Liver (tissue), 9 donors: ENCODE results near the gene ASH1L. TPM values are rescaled to one million over a fixed set of nuclear protein-coding genes. Genes with fewer than 3 reads are reported as not detected.
"Not testable (repeated sequence)": the region's sequence is repeated elsewhere in the genome, so short reads cannot be mapped to it uniquely, and the experiment has no call there.

Experiments used
- DNase-seq: peaks from one replicate; pipeline ENCODE4 v3.0.0-alpha.2; 2017; ENCODE audit warnings: low spot score
- H3K27ac ChIP-seq, 2 donors: one replicate each; pipeline ENCODE4 v1.7.0; 2013; ENCODE audit warnings: inconsistent platforms in 2 of 2, low read length in 2 of 2, control low read depth in 1 of 2, low read depth in 1 of 2, mild to moderate bottlenecking in 1 of 2
- H3K27me3 ChIP-seq, 4 donors: one replicate each; pipeline versions ENCODE4 v1.6.1 to v1.7.0; 2013; ENCODE audit warnings: low read length in 3 of 4, inconsistent platforms in 1 of 4, mild to moderate bottlenecking in 1 of 4, moderate library complexity in 1 of 4; ENCODE audit not compliant: control insufficient read depth in 4 of 4, insufficient read depth in 4 of 4
- H3K36me3 ChIP-seq, 4 donors: one replicate each; pipeline versions ENCODE4 v1.6.1 to v1.7.0; 2013; ENCODE audit warnings: low read length in 3 of 4, mild to moderate bottlenecking in 3 of 4, low read depth in 1 of 4, moderate library complexity in 1 of 4; ENCODE audit not compliant: control insufficient read depth in 4 of 4, insufficient read depth in 3 of 4
- H3K4me1 ChIP-seq, 4 donors: one replicate each; pipeline versions ENCODE4 v1.6.1 to v1.7.0; 2013; ENCODE audit warnings: low read length in 3 of 4, mild to moderate bottlenecking in 3 of 4, moderate library complexity in 1 of 4; ENCODE audit not compliant: control insufficient read depth in 4 of 4, insufficient read depth in 4 of 4
- H3K4me3 ChIP-seq, 3 donors: one replicate each; pipeline versions ENCODE4 v1.6.1 to v1.7.0; 2013; ENCODE audit warnings: low read length in 3 of 3, control low read depth in 1 of 3, low read depth in 1 of 3, mild to moderate bottlenecking in 1 of 3
- H3K9ac ChIP-seq, 2 donors: one replicate each; pipeline ENCODE4 v1.7.0; 2013; ENCODE audit warnings: low read length in 2 of 2, mild to moderate bottlenecking in 2 of 2, moderate library complexity in 2 of 2, control low read depth in 1 of 2, low read depth in 1 of 2
- H3K9me3 ChIP-seq, 4 donors: one replicate each; pipeline versions ENCODE4 v1.6.1 to v1.7.0; 2013; ENCODE audit warnings: low read length in 3 of 4; ENCODE audit not compliant: control insufficient read depth in 4 of 4
- ATF3 ChIP-seq: IDR thresholded peaks from 2 replicates; pipeline ENCODE4 v1.6.1; 2016; ENCODE audit warnings: antibody characterized with exemption
- CTCF ChIP-seq: fragments of 150-350 bp; IDR thresholded peaks from 2 replicates; pipeline ENCODE4 v1.5.1; 2017; ENCODE audit warnings: improper control_type of control experiment, low read depth, low read length; ENCODE audit not compliant: missing input control
- EGR1 ChIP-seq, 2 donors: IDR thresholded peaks; 2 replicates each; pipeline ENCODE4 v1.6.1; 2016 to 2018; ENCODE audit warnings: antibody characterized with exemption in 2 of 2, low read depth in 2 of 2
- FOXA1 ChIP-seq: IDR thresholded peaks from 2 replicates; pipeline ENCODE4 v1.6.1; 2016; ENCODE audit warnings: antibody characterized with exemption
- FOXA2 ChIP-seq: IDR thresholded peaks from 2 replicates; pipeline ENCODE4 v1.6.1; 2016; ENCODE audit warnings: antibody characterized with exemption
- GABPA ChIP-seq, 2 donors: IDR thresholded peaks in 1 of 2; conservative IDR thresholded peaks in 1 of 2; 2 replicates each; pipeline ENCODE4 v1.6.1; 2016; ENCODE audit warnings: antibody characterized with exemption in 2 of 2, mild to moderate bottlenecking in 1 of 2, moderate library complexity in 1 of 2
- HNF4A ChIP-seq, 2 donors: conservative IDR thresholded peaks; 2 replicates each; pipeline ENCODE4 v1.6.1; 2016; ENCODE audit warnings: antibody characterized with exemption in 2 of 2, mild to moderate bottlenecking in 2 of 2
- HNF4G ChIP-seq: IDR thresholded peaks from 2 replicates; pipeline ENCODE4 v1.6.1; 2016; ENCODE audit warnings: antibody characterized with exemption
- JUND ChIP-seq, 2 donors: IDR thresholded peaks; 2 replicates each; pipeline ENCODE4 v1.6.1; 2016; ENCODE audit warnings: antibody characterized with exemption in 2 of 2
- MAX ChIP-seq: IDR thresholded peaks from 2 replicates; pipeline ENCODE4 v1.6.1; 2016; ENCODE audit warnings: antibody characterized with exemption
- NR2F2 ChIP-seq: IDR thresholded peaks from 2 replicates; pipeline ENCODE4 v1.6.1; 2016; ENCODE audit warnings: antibody characterized with exemption
- RAD21 ChIP-seq, 2 donors: IDR thresholded peaks; 2 replicates each; pipeline ENCODE4 v1.6.1; 2016; ENCODE audit warnings: antibody characterized with exemption in 2 of 2, mild to moderate bottlenecking in 2 of 2
- REST ChIP-seq: IDR thresholded peaks from 2 replicates; pipeline ENCODE4 v1.6.1; 2016; ENCODE audit warnings: antibody characterized with exemption, mild to moderate bottlenecking
- RXRA ChIP-seq, 2 donors: IDR thresholded peaks; 2 replicates each; pipeline ENCODE4 v1.6.1; 2017 to 2018; ENCODE audit warnings: antibody characterized with exemption in 2 of 2, mild to moderate bottlenecking in 1 of 2
- SP1 ChIP-seq: IDR thresholded peaks from 2 replicates; pipeline ENCODE4 v1.6.1; 2018; ENCODE audit warnings: antibody characterized with exemption, mild to moderate bottlenecking
- TAF1 ChIP-seq: conservative IDR thresholded peaks from 2 replicates; pipeline ENCODE4 v1.6.1; 2016; ENCODE audit warnings: antibody characterized with exemption, mild to moderate bottlenecking
- YY1 ChIP-seq: IDR thresholded peaks from 2 replicates; pipeline ENCODE4 v1.6.1; 2016; ENCODE audit warnings: antibody characterized with exemption, mild to moderate bottlenecking
- ZBTB33 ChIP-seq: IDR thresholded peaks from 2 replicates; pipeline ENCODE4 v1.6.1; 2016; ENCODE audit warnings: antibody characterized with exemption
- WGBS: extraction: QIAGEN DNeasy Blood & Tissue Kit; methylation state at CpG from one replicate; pipeline ENCODE4 v1.1.7; 2013; 5-methylcytosine and 5-hydroxymethylcytosine counted together
- polyA plus RNA-seq, 2 donors: library from polyadenylated mRNA; stranded (reverse) in 1 of 2; unstranded in 1 of 2; fragments of 200-250 nt in 1 of 2; fragments of >200 nt in 1 of 2; fragmentation: Nextera tagmentation in 1 of 2; extraction: Ambion mirVana in 1 of 2; gene quantifications; one replicate each; pipeline versions ENCODE4 v1.2.1 to v1.2.3, GENCODE V29; 2013 to 2015
- total RNA-seq, 2 donors: library from RNA; depleted of rRNA; stranded (reverse); fragments of >200 nt; gene quantifications; one replicate each; pipeline ENCODE4 v1.2.3, GENCODE V29; 2014
- donor health status: healthy.
- donor health status: healthy.
- donor health status: healthy.
- donor health status: healthy.
- donor health status: healthy.

ASH1L gene
- 10 to 100 TPM; 13.7 to 30.3 TPM for total RNA-seq
- 10 to 100 TPM in 1 of 2 donors, 1 to 10 TPM in 1; 3.9 to 14.1 TPM for polyA plus RNA-seq

- Histone ChIP-seq H3K27ac (peak within 1 kb of the TSS; percentile 98 to 99), H3K27me3 (no peaks in the 10 kb centered on the region), H3K36me3 (peaks cover 0 to 2% (median 0%) of the 10 kb centered on the region in 4 donors), H3K9ac (peak within 1 kb of the TSS; percentile 81 to 85), H3K4me1 (peaks cover 0 to 15% (median 9%) of the 10 kb centered on the region in 4 donors), H3K9me3 (no peaks in the 10 kb centered on the region), H3K4me3 (peak within 1 kb of the TSS; percentile 87 to 93 (median 88))
- WGBS = under 1% methylated on average over 87 of the region's 87 CpGs
- DNase-seq = peak; percentile 96
- no peak for TF ChIP-seq JUND (IDR thresholded peaks at IDR 0.05)
- peak in 1 of 2 donors; percentile 71 for TF ChIP-seq GABPA (IDR thresholded peaks at IDR 0.05 in 1 of 2, conservative IDR thresholded peaks at IDR 0.05 in 1 of 2)
- peak; percentile 60 for TF ChIP-seq REST
- TF ChIP-seq TAF1 = peak; percentile 93
- peak; percentile 5 for TF ChIP-seq FOXA1
- TF ChIP-seq CTCF = no peak
- peak in 1 of 2 donors; percentile 44 for TF ChIP-seq RXRA (IDR thresholded peaks at IDR 0.05)
- TF ChIP-seq HNF4G = no peak
- TF ChIP-seq MAX = no peak
- peak; percentile 58 for TF ChIP-seq SP1
- TF ChIP-seq HNF4A (conservative IDR thresholded peaks at IDR 0.05) = no peak
- TF ChIP-seq FOXA2 = no peak
- TF ChIP-seq NR2F2 = no peak
- TF ChIP-seq ZBTB33 = no peak
- peak in 1 of 2 donors; percentile 10 for TF ChIP-seq RAD21 (IDR thresholded peaks at IDR 0.05)
- TF ChIP-seq YY1 = peak; percentile 43
- TF ChIP-seq ATF3 = no peak
- TF ChIP-seq EGR1 (IDR thresholded peaks at IDR 0.05; ENCODE audit: low read depth in 2 of 2) = no peak
Observed at GRCh38 chr1:155562581-155563376, at the start of gene ASH1L. TSS of gene ASH1L (minus strand) at chr1:155562803. CDS start at chr1:155521519, 41,284 bp downstream.

GRCh38 chr1:155610257-155610647, 47.6 kb upstream of the ASH1L start:
- DNase-seq, H3K36me3 ChIP-seq, H3K9me3 ChIP-seq, H3K9ac ChIP-seq, H3K4me1 ChIP-seq, H3K27ac ChIP-seq, H3K27me3 ChIP-seq: not testable (repeated sequence)
- WGBS = 0% methylated on average over 5 of the region's 33 CpGs
- H3K4me3 ChIP-seq = peak overlapping the region in 1 of 3 donors; percentile 42
